Ureter (tissue), 1 donor: ENCODE results near the gene GALR3. TPM values are rescaled to one million over a fixed set of nuclear protein-coding genes. Genes with fewer than 3 reads are reported as not detected.

Experiments
- DNase-seq: peaks from one replicate; pipeline ENCODE4 v3.0.0-alpha.2; 2020; ENCODE audit warnings: low spot score
- total RNA-seq: library from RNA; stranded (reverse); gene quantifications from one replicate; pipeline ENCODE4 v1.2.4, GENCODE V29; 2023
- donor health status: DM: yes; HTN: yes; CAD: no.

The GALR3 gene
- total RNA-seq, 1 donor from 2014 or later: not detected

- DNase-seq: no peak
Observed at GRCh38 chr22:37865510-37865909, 42.3 kb downstream of the GALR3 start.

- DNase-seq: no peak
Observed at GRCh38 chr22:37870273-37870672, 47.1 kb downstream of the GALR3 start.

Other genes with a start within 250 kb of the GALR3 start
- not detected for gene LGALS2, start 243.3 kb upstream of the GALR3 start, total RNA-seq
- 68.9 TPM for gene GGA1, start 214.5 kb upstream of the GALR3 start, total RNA-seq
- gene SH3BP1, start 183.7 kb upstream of the GALR3 start, total RNA-seq: 56.2 TPM
- gene PDXP, start 164.7 kb upstream of the GALR3 start, total RNA-seq: 5.2 TPM
- 396 TPM for gene LGALS1, start 147.7 kb upstream of the GALR3 start, total RNA-seq
- gene NOL12, start 137.0 kb upstream of the GALR3 start, total RNA-seq: 36.8 TPM
- gene TRIOBP, start 126.3 kb upstream of the GALR3 start, total RNA-seq: 108 TPM
- 13.4 TPM for gene GCAT, start 15.4 kb upstream of the GALR3 start, total RNA-seq
- 26.9 TPM for gene ANKRD54, start 21.0 kb downstream of the GALR3 start, total RNA-seq
- 544 TPM for gene EIF3L, start 26.0 kb downstream of the GALR3 start, total RNA-seq
- gene MICALL1, start 82.9 kb downstream of the GALR3 start, total RNA-seq: 80.2 TPM
- gene C22orf23, start 130.2 kb downstream of the GALR3 start, total RNA-seq: not detected
- 49.5 TPM for gene POLR2F, start 130.3 kb downstream of the GALR3 start, total RNA-seq
- gene SOX10, start 161.2 kb downstream of the GALR3 start, total RNA-seq: 1.0 TPM
- gene PICK1, start 234.0 kb downstream of the GALR3 start, total RNA-seq: 63.2 TPM